Ishikawa (cell line): ENCODE measurements around the gene RPGRIP1.

Source experiments
- EP300 ChIP-seq: IDR thresholded peaks from 2 replicates; pipeline ENCODE4 v1.6.1; 2012; ENCODE audit warnings: borderline replicate concordance
- TF ChIP-seq, protein P1 (sequence below): IDR thresholded peaks from 2 replicates; pipeline ENCODE4 v1.6.1; 2012; ENCODE audit warnings: low read depth, mild to moderate bottlenecking
- TF ChIP-seq, protein P2 (sequence below): IDR thresholded peaks from 2 replicates; pipeline ENCODE4 v1.6.1; 2012

DNA sequence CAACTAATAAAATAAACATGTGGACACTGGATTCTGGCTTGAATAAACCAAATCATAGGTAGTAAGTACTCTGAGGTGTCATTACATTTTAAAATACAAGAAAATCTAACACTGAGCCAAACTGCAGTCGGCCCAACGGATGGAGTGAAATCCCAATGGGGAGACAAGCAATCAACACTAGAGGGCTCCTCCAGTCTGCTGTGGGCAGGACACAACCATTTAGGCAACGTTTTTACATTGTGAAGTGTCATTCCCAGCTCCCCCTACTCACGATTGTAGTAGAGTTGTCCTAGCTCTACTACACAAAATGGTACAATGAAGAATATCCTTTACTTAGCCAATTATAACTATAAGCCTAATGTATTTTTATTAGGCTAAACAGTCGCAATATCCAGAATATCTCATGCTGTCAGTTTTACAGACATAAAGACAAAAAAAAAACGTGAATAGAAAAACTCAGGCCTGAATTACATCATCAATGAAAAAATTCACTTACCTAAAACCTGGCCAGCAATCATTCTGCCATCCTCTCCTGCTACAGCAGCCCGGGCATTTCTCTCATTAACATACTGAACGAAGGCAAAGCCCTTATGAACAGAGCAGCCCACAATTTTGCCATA is 46.3 kb upstream of the RPGRIP1 start:
- TF ChIP-seq, protein P1, sequence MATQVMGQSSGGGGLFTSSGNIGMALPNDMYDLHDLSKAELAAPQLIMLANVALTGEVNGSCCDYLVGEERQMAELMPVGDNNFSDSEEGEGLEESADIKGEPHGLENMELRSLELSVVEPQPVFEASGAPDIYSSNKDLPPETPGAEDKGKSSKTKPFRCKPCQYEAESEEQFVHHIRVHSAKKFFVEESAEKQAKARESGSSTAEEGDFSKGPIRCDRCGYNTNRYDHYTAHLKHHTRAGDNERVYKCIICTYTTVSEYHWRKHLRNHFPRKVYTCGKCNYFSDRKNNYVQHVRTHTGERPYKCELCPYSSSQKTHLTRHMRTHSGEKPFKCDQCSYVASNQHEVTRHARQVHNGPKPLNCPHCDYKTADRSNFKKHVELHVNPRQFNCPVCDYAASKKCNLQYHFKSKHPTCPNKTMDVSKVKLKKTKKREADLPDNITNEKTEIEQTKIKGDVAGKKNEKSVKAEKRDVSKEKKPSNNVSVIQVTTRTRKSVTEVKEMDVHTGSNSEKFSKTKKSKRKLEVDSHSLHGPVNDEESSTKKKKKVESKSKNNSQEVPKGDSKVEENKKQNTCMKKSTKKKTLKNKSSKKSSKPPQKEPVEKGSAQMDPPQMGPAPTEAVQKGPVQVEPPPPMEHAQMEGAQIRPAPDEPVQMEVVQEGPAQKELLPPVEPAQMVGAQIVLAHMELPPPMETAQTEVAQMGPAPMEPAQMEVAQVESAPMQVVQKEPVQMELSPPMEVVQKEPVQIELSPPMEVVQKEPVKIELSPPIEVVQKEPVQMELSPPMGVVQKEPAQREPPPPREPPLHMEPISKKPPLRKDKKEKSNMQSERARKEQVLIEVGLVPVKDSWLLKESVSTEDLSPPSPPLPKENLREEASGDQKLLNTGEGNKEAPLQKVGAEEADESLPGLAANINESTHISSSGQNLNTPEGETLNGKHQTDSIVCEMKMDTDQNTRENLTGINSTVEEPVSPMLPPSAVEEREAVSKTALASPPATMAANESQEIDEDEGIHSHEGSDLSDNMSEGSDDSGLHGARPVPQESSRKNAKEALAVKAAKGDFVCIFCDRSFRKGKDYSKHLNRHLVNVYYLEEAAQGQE = no peak
- no peak for TF ChIP-seq EP300
- TF ChIP-seq, protein P2, sequence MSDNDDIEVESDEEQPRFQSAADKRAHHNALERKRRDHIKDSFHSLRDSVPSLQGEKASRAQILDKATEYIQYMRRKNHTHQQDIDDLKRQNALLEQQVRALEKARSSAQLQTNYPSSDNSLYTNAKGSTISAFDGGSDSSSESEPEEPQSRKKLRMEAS = no peak
